ENCODE data around the gene DMBT1. TPM values are rescaled to one million over a fixed set of nuclear protein-coding genes. Genes with fewer than 3 reads are reported as not detected.

DMBT1 gene
- total RNA-seq, 1 donor from 2014 or later: 6.5 TPM

GRCh38 chr10:122656308-122656705, 95.8 kb downstream of the DMBT1 start:
- H3K4me3 Mint-ChIP-seq: no peak overlapping the region
- no peaks in the 10 kb centered on the region for H3K9me3 Mint-ChIP-seq
- no peak overlapping the region for H3K27ac Mint-ChIP-seq
- no peaks in the 10 kb centered on the region for H3K36me3 Mint-ChIP-seq
- DNase-seq (ENCODE audit: extremely low spot score, unreplicated experiment): no peak
- TF ChIP-seq, protein P1, sequence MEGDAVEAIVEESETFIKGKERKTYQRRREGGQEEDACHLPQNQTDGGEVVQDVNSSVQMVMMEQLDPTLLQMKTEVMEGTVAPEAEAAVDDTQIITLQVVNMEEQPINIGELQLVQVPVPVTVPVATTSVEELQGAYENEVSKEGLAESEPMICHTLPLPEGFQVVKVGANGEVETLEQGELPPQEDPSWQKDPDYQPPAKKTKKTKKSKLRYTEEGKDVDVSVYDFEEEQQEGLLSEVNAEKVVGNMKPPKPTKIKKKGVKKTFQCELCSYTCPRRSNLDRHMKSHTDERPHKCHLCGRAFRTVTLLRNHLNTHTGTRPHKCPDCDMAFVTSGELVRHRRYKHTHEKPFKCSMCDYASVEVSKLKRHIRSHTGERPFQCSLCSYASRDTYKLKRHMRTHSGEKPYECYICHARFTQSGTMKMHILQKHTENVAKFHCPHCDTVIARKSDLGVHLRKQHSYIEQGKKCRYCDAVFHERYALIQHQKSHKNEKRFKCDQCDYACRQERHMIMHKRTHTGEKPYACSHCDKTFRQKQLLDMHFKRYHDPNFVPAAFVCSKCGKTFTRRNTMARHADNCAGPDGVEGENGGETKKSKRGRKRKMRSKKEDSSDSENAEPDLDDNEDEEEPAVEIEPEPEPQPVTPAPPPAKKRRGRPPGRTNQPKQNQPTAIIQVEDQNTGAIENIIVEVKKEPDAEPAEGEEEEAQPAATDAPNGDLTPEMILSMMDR (conservative IDR thresholded peaks at IDR 0.05): no peak
- no peaks in the 10 kb centered on the region for H3K4me1 Mint-ChIP-seq (ENCODE audit: unreplicated experiment)
- H3K27me3 Mint-ChIP-seq: peaks cover 22% of the 10 kb centered on the region

- Mint-ChIP-seq H3K4me3 (no peak overlapping the region), H3K27me3 (peaks cover 21% of the 10 kb centered on the region), H3K27ac (no peak overlapping the region), H3K9me3 (no peaks in the 10 kb centered on the region), H3K36me3 (no peaks in the 10 kb centered on the region), H3K4me1 (ENCODE audit: unreplicated experiment) (no peaks in the 10 kb centered on the region)
- TF ChIP-seq, protein P1 (conservative IDR thresholded peaks at IDR 0.05): no peak
- DNase-seq (ENCODE audit: extremely low spot score, unreplicated experiment): no peak
These were observed 96.2 kb downstream of the DMBT1 start for GRCh38 chr10:122656741-122657140.

GRCh38 chr10:122657255-122657654, 96.7 kb downstream of the DMBT1 start:
- Mint-ChIP-seq H3K27me3 (peaks cover 17% of the 10 kb centered on the region), H3K27ac (no peak overlapping the region), H3K9me3 (no peaks in the 10 kb centered on the region), H3K4me3 (no peak overlapping the region), H3K4me1 (ENCODE audit: unreplicated experiment) (no peaks in the 10 kb centered on the region), H3K36me3 (no peaks in the 10 kb centered on the region)
- no peak for DNase-seq (ENCODE audit: extremely low spot score, unreplicated experiment)
- TF ChIP-seq, protein P1 (conservative IDR thresholded peaks at IDR 0.05): no peak

DNA sequence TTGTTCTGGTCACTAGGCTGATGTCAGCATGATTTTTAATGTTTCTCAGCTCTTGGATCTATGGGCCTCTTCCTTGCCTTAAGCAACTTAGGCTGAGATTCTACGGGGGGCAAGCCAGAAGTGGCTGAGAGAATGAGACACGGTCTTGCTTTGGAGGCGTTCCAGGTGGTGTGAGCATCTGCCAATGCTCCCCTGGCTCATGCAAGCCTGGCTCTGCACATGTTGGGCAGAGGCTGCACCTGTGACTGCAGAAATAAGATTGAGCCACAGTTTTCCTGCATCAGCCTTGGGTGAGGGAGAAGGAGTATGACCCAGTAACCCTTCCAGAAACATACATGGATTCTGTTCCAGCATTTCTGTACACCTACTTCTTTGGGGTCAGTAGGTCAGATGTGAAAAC, 97.2 kb downstream of the DMBT1 start:
- peaks cover 18% of the 10 kb centered on the region for H3K27me3 Mint-ChIP-seq
- TF ChIP-seq, protein P1 (conservative IDR thresholded peaks at IDR 0.05): no peak
- no peak overlapping the region for H3K27ac Mint-ChIP-seq
- H3K4me3 Mint-ChIP-seq: no peak overlapping the region
- H3K4me1 Mint-ChIP-seq (ENCODE audit: unreplicated experiment): no peaks in the 10 kb centered on the region
- no peak for DNase-seq (ENCODE audit: extremely low spot score, unreplicated experiment)
- H3K36me3 Mint-ChIP-seq: no peaks in the 10 kb centered on the region
- no peaks in the 10 kb centered on the region for H3K9me3 Mint-ChIP-seq

GRCh38 chr10:122658356-122659049, 97.9 kb downstream of the DMBT1 start:
- H3K27me3 Mint-ChIP-seq: peaks cover 18% of the 10 kb centered on the region
- H3K4me3 Mint-ChIP-seq: no peak overlapping the region
- H3K27ac Mint-ChIP-seq: peak overlapping the region; percentile 68
- H3K9me3 Mint-ChIP-seq: no peaks in the 10 kb centered on the region
- no peaks in the 10 kb centered on the region for H3K36me3 Mint-ChIP-seq
- DNase-seq (ENCODE audit: extremely low spot score, unreplicated experiment): no peak
- TF ChIP-seq, protein P1 (conservative IDR thresholded peaks at IDR 0.05): no peak
- H3K4me1 Mint-ChIP-seq (ENCODE audit: unreplicated experiment): no peaks in the 10 kb centered on the region
